GM20000 (cell line): ENCODE data around the gene QRICH1.

Source experiments
- DNase-seq: peaks from one replicate; pipeline ENCODE4 v3.0.0; 2012; ENCODE audit warnings: low spot score
- TF ChIP-seq, protein P1 (sequence below): IDR thresholded peaks from 2 replicates; pipeline ENCODE4 v1.5.1; 2012; ENCODE audit warnings: mild to moderate bottlenecking, control low read depth; ENCODE audit errors: extremely low read depth, missing control alignments

Gene QRICH1, protein sequence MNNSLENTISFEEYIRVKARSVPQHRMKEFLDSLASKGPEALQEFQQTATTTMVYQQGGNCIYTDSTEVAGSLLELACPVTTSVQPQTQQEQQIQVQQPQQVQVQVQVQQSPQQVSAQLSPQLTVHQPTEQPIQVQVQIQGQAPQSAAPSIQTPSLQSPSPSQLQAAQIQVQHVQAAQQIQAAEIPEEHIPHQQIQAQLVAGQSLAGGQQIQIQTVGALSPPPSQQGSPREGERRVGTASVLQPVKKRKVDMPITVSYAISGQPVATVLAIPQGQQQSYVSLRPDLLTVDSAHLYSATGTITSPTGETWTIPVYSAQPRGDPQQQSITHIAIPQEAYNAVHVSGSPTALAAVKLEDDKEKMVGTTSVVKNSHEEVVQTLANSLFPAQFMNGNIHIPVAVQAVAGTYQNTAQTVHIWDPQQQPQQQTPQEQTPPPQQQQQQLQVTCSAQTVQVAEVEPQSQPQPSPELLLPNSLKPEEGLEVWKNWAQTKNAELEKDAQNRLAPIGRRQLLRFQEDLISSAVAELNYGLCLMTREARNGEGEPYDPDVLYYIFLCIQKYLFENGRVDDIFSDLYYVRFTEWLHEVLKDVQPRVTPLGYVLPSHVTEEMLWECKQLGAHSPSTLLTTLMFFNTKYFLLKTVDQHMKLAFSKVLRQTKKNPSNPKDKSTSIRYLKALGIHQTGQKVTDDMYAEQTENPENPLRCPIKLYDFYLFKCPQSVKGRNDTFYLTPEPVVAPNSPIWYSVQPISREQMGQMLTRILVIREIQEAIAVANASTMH

DNA sequence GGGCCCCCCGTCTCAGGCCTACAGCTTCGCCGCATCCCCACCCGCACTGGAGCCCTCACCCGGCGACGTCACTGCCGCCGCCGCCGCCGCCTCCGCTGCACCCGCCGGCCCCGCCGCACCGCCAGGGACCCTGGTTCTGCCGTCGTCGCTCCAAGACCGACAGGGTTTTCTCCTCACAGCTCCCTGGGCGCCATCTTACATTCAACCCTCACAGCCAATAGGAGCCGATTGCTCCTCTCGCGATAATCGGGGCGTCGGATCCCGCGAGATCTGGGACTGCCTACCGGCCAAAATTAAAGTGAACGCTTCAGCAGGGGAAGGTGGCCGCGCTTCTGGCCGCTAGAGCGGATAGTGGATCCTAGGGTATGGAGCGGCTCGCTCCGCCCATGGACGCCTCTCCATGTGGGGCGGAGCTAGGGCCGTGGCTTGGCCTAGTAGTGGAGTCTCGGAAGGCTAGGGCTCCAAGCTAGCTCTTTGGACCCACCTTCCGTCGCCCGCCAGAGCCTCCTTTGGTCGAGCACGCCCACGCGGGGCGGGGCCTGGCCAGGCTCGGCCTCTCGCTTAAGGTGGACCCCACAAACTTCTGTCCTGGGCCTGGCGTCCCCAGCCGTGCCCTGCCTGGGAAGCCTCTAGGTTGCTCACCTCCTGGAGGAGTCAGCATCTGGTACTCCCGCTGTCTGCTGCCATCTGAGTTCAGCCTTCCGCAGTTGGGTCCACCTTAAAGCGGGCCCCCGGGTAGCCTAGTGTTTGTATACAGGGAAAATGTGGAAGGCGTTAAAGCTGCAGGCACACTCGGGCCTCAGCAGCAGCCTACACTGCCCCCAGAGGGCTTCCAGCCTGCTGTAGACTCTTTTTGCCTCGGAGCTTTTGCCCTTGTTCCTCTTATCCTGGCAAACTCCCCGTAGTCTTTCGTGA is at the start of gene QRICH1:
Gene QRICH1, minus strand, starts transcription at position 219 of the 915 bp plus-strand sequence. CDS start 17,054 bp downstream, outside the sequence.
- TF ChIP-seq, protein P1, sequence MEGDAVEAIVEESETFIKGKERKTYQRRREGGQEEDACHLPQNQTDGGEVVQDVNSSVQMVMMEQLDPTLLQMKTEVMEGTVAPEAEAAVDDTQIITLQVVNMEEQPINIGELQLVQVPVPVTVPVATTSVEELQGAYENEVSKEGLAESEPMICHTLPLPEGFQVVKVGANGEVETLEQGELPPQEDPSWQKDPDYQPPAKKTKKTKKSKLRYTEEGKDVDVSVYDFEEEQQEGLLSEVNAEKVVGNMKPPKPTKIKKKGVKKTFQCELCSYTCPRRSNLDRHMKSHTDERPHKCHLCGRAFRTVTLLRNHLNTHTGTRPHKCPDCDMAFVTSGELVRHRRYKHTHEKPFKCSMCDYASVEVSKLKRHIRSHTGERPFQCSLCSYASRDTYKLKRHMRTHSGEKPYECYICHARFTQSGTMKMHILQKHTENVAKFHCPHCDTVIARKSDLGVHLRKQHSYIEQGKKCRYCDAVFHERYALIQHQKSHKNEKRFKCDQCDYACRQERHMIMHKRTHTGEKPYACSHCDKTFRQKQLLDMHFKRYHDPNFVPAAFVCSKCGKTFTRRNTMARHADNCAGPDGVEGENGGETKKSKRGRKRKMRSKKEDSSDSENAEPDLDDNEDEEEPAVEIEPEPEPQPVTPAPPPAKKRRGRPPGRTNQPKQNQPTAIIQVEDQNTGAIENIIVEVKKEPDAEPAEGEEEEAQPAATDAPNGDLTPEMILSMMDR, result peak; percentile 45
- DNase-seq, result peak; percentile 95

DNA sequence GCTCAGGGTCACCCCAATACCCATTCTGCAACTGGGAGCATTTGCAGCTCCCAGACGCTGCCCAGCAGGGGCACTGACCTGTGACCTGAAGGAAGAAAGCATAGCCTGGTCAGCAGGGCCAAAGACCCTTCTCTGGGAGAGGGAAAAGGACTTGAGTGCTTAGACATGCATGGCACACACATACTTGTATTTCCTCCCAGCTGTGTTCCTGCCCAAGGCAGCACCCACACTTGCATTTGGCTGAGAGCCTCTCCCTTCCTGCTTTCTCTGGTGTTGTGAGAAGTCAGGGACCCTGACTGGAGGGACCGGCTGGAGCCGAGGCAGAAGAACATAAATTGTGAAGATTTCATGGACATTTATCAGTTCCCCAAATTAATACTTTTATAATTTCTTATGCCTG is 46.2 kb upstream of the QRICH1 start:
- TF ChIP-seq, protein P1, result no peak
- no peak for DNase-seq

DNA sequence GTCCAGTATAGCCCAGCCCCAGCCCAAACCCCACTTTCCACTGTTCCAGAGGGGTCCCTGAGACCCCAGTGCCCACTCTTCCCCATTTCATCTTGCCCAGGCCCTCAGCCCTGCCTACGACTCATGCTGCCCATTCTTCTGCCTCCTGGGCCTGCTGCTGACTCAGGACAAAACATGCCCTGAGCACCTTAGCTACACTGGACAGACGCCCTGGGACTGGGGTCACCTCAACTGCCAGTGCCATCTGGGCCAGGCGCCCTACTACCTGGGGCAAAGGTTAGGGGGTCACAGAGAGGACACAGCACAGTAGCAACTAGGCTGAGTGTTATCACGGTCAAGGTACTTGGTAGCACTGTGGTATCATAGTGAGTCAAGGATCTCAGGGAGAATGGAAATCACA is 41.6 kb upstream of the QRICH1 start:
- TF ChIP-seq, protein P1, result no peak
- DNase-seq, result no peak

DNA sequence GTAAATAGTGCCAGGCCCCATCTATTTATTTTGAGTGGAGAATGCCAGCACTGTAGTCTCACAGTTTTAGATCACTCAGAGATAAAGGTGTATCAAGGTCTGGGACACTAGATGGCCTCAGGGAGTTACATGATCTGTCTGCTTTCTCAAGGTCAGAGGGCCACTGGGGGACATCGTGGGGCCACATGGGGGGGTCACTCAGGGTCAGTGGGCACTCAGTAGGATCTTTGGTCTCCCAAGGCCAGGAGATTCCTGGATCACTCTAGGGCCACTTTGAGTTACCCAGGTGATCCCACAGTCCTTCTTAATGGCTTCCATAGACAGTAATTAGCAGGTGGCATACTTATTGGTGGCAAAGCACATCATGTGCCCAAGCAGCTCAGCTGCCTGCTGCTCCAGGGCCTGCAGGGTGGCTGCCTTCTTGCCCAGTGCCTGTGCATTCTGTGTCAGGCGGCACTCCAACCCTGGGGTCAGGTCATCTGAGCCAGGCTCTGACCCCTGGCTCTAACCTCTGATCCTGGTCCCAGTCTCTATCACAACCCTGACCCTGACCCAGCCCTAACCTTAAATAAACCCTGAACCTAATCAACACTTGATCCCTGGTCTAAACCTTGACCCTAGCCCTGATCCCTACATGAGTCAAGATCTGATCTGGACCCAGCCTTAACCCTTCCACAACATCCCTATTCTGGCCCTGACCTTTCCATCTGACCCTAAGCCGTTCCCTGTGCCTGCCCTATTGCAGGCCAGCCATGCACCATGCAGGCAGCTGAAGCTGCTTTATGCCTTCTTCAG is 40.8 kb upstream of the QRICH1 start:
- DNase-seq, result no peak
- TF ChIP-seq, protein P1, result no peak

DNA sequence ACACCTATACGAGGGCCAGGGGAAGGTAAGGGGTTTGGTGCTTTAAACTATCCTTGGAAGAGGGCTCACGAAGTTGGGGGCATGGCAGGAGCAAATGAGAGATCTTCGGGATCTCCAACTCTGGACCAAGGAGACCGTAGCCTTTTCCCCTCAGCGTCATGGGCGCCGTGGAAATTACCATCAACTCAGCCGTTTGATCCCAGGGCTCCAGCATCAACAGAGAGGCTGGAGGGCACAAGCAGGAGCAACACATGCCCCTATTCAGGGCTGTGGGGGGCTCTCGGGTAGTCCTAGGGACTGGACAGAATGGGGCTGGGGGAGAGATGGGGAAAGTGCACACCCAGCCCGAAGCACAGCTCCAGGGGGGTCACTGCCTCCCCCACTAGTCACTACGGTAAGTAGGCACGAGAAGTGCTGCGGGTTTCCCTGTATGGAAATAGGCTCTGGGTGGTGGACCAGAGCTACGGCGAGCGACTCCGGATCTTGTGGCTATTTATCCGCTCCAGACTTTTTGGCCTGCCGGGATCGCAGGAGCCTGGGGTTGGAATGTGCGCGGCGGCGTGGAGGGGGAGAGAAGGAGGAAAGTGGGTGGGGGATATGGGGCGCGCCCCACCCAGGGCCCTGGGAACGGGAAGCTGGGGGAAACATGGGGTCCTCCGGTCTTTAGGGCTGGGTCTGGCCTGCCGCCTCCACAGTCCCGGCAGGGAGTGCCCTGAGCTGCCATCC is 39.5 kb upstream of the QRICH1 start:
- no peak for DNase-seq

More for the DNA sequence above, 39.5 kb upstream of the QRICH1 start:
- TF ChIP-seq, protein P1, result no peak
